Central memory CD8-positive, alpha-beta T cell (primary cell): ENCODE results near the gene NEMP1.

Experiments used
- ATAC-seq: fragments of 150-1000 bp; cut with Tn5 transposase; replicated peaks from 2 replicates; pipeline ENCODE4 v1.10.0; 2022; ENCODE audit warnings: mild to moderate bottlenecking, moderate FRiP score, moderate number of reproducible peaks; ENCODE audit not compliant: poor library complexity, severe bottlenecking; ENCODE audit errors: extremely low read depth
- DNase-seq, 2 donors: peaks; one replicate each; pipeline ENCODE4 v3.0.0; 2021; ENCODE audit warnings: low spot score in 2 of 2
- H3K27ac Mint-ChIP-seq: one replicate; pipeline ENCODE4 v1.8.0; 2022; ENCODE audit warnings: low read depth, mild to moderate bottlenecking, moderate library complexity, mixed read lengths
- H3K27me3 Mint-ChIP-seq: one replicate; pipeline ENCODE4 v1.8.0; 2022; ENCODE audit warnings: mixed read lengths
- H3K36me3 Mint-ChIP-seq: one replicate; pipeline ENCODE4 v1.8.0; 2022; ENCODE audit warnings: mild to moderate bottlenecking, moderate library complexity, mixed read lengths; ENCODE audit not compliant: insufficient read depth
- H3K4me1 Mint-ChIP-seq: one replicate; pipeline ENCODE4 v1.8.0; 2022; ENCODE audit warnings: mixed read lengths
- H3K4me3 Mint-ChIP-seq: one replicate; pipeline ENCODE4 v1.8.0; 2022; ENCODE audit warnings: mild to moderate bottlenecking, moderate library complexity, mixed read lengths
- H3K9me3 Mint-ChIP-seq: one replicate; pipeline ENCODE4 v1.8.0; 2022; ENCODE audit warnings: mixed read lengths

The NEMP1 gene

DNA sequence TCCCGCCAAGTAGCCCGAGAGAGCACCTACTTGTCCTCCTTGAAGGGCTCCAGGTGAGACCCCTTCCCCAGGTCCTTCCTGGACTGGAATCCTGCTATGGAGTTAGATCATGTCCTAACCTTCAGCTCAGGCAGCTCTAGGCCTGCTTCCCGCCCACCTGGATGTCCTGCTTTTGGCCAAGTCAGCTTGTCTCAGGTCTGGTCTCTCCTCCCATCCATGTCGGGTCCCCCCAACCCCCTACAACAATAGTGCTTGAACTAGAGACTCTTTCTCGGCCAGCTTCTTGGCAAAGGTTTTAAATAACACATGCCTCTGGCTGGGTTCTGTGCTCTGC is 13.9 kb upstream of the NEMP1 start:
- H3K27me3 Mint-ChIP-seq = no peaks in the 10 kb centered on the region
- no peak for ATAC-seq
- H3K4me3 Mint-ChIP-seq = no peak overlapping the region

DNA sequence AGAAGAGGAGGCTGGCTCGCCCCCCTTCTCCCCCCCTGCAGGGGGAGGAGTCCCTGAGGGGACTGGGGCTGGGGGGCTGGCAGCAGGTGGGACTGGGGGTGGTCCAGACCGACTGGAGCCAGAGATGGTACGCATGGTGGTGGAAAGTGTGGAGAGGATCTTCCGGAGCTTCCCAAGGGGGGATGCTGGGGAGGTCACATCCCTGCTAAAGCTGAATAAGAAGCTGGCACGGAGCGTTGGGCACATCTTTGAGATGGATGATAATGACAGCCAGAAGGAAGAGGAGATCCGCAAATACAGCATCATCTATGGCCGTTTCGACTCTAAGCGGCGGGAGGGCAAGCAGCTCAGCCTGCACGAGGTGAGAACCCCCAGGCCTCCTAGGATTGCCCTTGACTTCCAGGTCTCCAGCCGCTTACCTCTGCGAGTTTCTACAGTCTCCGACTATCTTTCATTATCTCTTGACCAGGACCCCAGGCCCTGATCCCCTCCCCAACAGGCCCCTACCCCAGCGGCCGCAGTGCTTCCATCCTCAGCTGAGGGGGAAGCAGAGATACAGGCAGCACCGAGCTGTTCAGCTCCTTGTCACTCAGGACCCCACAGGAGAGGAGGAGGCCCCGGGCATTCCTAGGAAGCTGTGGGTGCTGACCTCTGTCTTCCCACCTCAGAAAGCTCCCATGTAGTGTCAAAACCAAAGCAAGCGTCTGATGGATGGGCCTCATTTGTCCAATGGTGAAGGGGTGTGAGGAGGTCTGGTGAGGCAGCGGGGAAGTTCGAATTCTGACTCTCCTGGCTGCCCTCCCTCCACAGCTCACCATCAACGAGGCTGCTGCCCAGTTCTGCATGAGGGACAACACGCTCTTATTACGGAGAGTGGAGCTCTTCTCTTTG is 13.3 kb upstream of the NEMP1 start:
- Mint-ChIP-seq H3K27ac (peak overlapping the region; percentile 84), H3K27me3 (no peaks in the 10 kb centered on the region), H3K4me1 (peaks cover 64% of the 10 kb centered on the region), H3K9me3 (no peaks in the 10 kb centered on the region), H3K4me3 (no peak overlapping the region), H3K36me3 (peaks cover 17% of the 10 kb centered on the region)
- DNase-seq = no peak
- ATAC-seq = no peak

More for the DNA sequence above, 13.9 kb upstream of the NEMP1 start:
- H3K27ac Mint-ChIP-seq = peak overlapping the region; percentile 35
- H3K9me3 Mint-ChIP-seq = no peaks in the 10 kb centered on the region
- H3K4me1 Mint-ChIP-seq = peaks cover 65% of the 10 kb centered on the region
- no peak for DNase-seq
- peaks cover 17% of the 10 kb centered on the region for H3K36me3 Mint-ChIP-seq

DNA sequence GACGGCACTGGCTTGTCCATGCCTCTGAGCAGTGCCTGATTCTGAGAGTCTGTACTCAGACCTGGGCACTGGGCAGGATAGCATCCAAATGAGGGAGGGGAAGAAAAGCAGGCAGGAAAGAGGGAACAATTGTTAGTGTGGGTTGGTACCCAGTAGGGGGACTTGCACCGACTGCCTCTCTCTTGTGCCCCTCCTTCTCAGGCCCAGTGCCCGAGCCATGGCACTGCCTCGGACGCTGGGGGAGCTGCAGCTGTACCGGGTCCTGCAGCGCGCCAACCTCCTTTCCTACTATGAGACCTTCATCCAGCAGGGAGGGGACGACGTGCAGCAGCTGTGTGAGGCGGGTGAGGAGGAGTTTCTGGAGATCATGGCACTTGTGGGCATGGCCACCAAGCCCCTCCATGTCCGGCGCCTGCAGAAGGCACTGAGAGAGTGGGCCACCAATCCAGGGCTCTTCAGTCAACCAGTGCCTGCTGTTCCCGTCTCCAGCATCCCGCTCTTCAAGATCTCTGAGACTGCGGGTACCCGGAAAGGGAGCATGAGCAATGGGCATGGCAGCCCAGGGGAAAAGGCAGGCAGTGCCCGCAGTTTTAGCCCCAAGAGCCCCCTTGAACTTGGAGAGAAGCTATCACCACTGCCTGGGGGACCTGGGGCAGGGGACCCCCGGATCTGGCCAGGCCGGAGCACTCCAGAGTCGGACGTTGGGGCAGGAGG is 12.5 kb upstream of the NEMP1 start:
- peaks cover 68% of the 10 kb centered on the region for H3K4me1 Mint-ChIP-seq

DNA sequence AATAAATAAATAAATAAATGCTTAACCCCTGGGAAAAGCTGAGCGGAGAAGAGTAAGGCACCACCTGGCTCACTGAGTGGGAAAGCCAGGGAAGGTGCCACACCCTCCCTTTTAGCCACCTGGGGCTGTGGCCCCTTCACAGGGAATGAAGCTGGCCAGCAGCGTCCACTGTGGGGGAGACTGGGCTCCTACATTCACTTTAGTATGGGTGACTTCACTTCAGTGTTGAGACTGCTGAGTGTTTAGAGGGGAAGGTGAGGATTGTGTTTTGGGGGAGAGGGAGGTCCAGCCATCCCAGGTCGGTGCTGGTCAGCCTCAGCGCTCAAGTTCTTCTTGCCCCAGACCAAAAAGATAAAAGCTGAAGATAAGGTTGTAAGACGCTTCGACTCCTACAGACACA is 11.9 kb upstream of the NEMP1 start:
- H3K27ac Mint-ChIP-seq = peak overlapping the region; percentile 84
- H3K27me3 Mint-ChIP-seq = no peaks in the 10 kb centered on the region
- DNase-seq (no peak), ATAC-seq (no peak)
- H3K36me3 Mint-ChIP-seq = peaks cover 16% of the 10 kb centered on the region
- peak overlapping the region; percentile 91 for H3K4me3 Mint-ChIP-seq
- H3K4me1 Mint-ChIP-seq = peaks cover 74% of the 10 kb centered on the region
- no peaks in the 10 kb centered on the region for H3K9me3 Mint-ChIP-seq

More for the DNA sequence above, 12.5 kb upstream of the NEMP1 start:
- peaks cover 14% of the 10 kb centered on the region for H3K36me3 Mint-ChIP-seq
- H3K27me3 Mint-ChIP-seq = no peaks in the 10 kb centered on the region
- no peaks in the 10 kb centered on the region for H3K9me3 Mint-ChIP-seq
- ATAC-seq (no peak), DNase-seq (no peak)
- H3K27ac Mint-ChIP-seq = peak overlapping the region; percentile 84
- H3K4me3 Mint-ChIP-seq = peak overlapping the region; percentile 91

DNA sequence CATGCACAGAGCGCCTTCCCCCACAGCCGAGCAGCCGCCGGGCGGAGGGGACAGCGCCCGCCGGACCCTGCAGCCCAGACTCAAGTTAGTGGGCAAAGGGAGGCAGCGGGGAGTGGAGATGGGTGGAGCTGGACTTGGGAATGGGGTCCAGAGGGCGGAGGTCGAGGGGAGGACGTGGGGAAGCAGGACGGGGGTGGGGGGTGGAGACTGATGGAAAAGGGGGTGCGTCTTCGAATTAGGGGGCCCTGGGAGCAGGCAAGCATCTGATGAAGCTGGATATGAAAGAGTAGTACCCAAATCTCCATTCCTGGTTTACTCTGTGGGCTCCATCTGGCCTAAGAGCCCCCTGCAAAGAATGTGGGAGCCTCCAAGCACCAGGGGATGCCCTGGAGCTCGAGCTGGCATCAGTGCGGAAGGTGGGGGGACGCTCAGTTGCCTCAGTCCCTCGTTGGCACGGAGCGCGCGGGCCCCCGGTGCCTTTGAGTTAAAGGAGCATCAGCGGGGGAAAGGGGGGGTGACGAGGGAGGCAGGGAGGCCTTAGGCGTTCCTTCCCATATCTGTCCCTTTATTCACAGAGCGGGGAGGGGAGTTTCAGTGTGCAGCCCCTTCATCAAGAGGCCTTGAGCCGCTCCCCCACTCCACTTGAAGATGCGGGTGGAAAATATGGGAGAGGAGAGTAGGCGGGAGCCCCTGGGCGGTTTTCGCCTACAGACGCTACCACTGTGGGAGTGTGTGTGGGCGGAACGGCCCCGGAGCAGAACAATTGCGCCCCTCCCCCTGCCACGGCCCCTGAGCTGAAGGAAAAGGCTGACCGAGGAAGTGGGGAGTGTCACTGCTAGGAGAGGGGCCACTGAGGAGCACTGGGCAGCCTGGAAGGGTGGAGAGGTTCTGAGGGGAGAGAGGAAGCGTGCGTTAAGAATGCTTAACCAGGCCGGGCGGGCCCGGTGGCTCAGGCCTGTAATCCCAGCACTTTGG is 11.0 kb upstream of the NEMP1 start:
- no peak for DNase-seq
- Mint-ChIP-seq H3K27ac (peak overlapping the region; percentile 84), H3K4me3 (peak overlapping the region; percentile 91), H3K4me1 (peaks cover 73% of the 10 kb centered on the region), H3K27me3 (no peaks in the 10 kb centered on the region), H3K9me3 (no peaks in the 10 kb centered on the region), H3K36me3 (peaks cover 16% of the 10 kb centered on the region)
- no peak for ATAC-seq

DNA sequence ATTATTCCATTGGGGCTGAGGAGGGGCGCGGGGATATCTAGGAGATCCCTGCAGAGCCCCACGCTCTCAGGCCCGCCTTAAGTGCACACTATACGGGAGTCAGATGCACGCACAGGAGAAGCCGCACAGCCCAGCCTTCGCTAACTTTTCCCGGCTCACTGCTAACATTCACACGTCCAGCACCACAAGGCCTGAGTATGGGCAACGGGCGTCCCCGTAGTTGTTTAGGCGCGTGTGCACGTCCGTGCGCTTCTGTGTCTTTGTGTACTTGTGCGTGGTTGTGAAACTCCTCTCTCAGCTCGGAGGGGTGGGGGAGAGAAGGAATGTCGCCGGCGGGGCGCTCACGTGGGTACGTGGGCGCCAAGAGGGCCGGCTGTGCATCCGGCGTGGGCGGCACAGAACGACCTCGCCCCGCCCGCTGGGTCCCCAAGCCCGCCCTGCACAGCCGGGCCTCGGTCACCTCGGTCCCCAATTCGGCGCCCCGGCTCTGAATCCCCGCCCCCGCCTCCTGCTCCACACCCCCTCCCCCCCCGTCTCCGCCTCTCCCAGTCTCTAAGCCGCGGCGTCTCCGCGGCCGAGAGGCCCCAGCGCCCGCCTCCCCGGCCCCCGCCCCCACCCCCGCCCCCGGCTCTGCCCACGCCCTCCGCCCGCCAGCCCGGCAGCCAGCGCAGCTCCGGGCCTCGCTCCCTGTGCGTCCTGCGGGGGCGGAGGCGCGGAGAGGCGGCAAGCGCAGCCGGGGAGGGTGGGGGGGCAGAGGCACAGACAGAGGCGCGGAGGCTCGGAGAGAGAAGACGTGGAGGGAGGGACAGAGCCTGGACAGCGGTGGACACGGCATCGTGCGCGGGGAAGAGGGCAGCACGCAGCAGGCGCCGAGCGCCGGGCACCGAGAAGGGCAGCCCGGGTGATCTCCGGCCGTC is 10.0 kb upstream of the NEMP1 start, which contains the start of gene NAB2:
TSS of gene NAB2 (plus strand) at position 761 of the 917 bp plus-strand sequence. CDS start 158 bp downstream, outside the sequence.
- H3K36me3 Mint-ChIP-seq = peaks cover 16% of the 10 kb centered on the region
- ATAC-seq = peak; percentile 69
- peak; percentile 75 to 84 for DNase-seq
- peaks cover 67% of the 10 kb centered on the region for H3K4me1 Mint-ChIP-seq
- peak within 1 kb of the TSS; percentile 91 for H3K4me3 Mint-ChIP-seq
- no peaks in the 10 kb centered on the region for H3K27me3 Mint-ChIP-seq
- peak within 1 kb of the TSS; percentile 84 for H3K27ac Mint-ChIP-seq
- no peaks in the 10 kb centered on the region for H3K9me3 Mint-ChIP-seq

DNA sequence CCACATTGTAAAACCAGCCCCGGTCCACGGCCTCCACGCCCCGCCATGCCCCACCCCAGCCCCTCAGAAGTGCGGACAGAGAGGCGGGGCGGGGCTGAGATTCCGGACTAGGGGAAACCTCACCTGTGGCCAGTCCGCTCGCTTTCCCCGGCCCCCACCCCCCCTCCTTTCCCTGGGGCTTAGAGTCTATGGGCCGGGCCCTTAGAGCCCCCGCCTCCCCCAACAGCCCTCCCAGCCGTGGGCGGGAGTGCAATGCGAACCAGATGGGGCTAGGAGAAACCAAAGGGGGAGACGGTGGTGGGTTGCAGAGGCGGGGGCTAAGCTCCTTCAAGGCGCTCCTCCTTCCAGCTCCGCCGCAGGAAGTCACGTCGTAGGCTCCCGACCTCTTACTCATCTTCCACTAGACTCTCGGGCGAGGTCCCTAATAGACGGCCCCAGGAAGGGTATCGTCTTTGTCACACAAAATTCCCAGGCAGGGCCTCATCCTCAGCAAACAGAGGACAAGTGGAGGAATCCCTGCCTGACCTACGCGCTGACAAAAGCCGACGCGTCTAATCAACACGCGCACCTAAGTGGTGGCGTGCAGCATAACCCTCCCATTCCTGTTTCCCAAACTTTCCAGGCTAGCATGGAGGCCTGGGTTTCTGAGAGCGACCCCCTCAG is 9.2 kb upstream of the NEMP1 start:
- peak; percentile 30 for ATAC-seq
- Mint-ChIP-seq H3K4me3 (peak overlapping the region; percentile 91), H3K4me1 (peaks cover 60% of the 10 kb centered on the region)

DNA sequence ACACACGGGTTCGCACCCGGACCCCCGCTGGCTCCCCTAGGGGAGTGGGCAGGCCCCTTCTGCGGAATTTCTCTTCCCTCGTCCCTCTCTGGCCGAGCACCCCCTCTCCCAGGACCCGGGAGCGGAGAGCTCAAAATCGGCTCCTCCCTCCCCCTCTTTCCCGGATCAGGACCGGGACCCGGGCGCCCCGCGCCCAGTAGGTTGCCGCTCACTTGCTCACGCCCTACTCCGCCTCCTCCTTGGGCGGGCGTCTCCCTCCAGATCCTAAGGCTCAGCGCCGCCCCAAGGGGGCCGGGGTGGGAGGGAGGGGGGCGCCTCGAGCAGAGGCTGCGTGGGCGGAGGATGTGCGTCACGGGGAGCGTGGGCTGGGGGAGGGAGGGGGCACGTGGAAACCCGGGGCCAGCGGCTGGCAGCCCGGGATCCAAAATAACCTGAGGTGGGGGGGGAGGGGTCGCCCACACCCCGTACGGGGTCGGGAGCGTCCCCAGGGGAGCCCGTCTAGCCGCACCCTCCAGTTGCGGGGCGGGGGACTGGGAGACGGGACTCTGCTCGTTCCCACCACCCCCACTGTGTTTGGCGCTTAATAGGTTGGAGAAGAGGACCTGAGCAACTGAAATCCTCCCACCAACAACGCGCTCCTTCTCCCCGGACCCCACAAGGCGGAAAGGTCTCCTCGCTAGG is 8.6 kb upstream of the NEMP1 start:
- Mint-ChIP-seq H3K9me3 (no peaks in the 10 kb centered on the region), H3K27me3 (no peaks in the 10 kb centered on the region), H3K27ac (peak overlapping the region; percentile 90), H3K4me3 (peak overlapping the region; percentile 91), H3K36me3 (peaks cover 13% of the 10 kb centered on the region), H3K4me1 (peaks cover 53% of the 10 kb centered on the region)
- peak; percentile 64 to 68 for DNase-seq
- peak; percentile 57 for ATAC-seq

More for the DNA sequence above, 9.2 kb upstream of the NEMP1 start:
- DNase-seq = peak; percentile 40 to 47
- Mint-ChIP-seq H3K9me3 (no peaks in the 10 kb centered on the region), H3K27me3 (no peaks in the 10 kb centered on the region), H3K27ac (peak overlapping the region; percentile 83), H3K36me3 (peaks cover 16% of the 10 kb centered on the region)

DNA sequence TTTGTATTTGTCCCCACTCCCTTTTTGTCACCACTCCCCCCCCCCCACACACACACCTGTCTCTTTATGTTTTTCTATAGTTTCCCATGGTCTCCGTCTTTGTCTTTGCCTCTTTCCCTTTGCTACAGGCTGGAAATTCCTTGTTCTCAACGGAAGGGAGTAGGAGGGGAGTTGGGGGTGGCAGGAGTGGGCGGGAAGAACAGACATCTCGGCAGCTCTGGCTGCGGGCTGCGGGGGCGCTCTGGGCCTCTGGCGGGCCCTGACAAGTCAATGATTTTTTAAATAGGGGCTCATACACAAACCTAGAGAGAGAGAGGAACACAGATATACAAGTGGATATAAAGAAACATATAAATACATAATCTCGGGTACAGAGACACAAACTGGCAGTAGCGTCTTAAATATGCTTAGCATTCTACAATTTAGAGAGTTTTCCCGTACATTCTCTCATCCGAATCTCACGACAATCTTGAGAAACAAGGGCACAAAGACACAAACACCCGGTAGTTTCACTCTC is 8.0 kb upstream of the NEMP1 start:
- Mint-ChIP-seq H3K4me1 (peaks cover 51% of the 10 kb centered on the region), H3K9me3 (no peaks in the 10 kb centered on the region), H3K27ac (peak overlapping the region; percentile 90), H3K27me3 (no peaks in the 10 kb centered on the region), H3K36me3 (peaks cover 13% of the 10 kb centered on the region), H3K4me3 (peak overlapping the region; percentile 91)
- ATAC-seq (no peak), DNase-seq (no peak)

DNA sequence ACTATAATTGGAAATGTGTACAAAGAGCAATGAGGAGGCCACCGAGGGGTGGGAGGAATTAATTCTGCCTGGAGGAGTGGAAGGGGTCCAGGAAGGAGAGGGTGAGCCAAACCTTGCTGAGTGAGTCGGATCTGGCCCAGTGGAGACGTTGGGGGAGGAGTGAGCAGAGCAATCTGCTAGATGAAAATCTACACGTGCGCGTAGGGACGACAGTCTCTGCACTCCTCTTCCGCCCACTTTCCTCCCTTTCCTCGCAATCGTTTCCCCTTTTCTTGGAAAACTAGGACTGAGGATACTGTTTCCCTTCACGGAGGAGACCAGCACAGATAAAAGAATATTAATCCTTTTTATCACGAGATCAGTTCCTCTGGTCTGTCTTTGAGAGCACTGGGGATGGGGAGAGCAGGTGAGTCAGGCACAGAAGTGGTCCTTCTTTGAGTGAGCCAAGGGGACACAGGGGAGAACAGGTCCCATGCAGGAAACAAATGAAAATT is 7.5 kb upstream of the NEMP1 start:
- no peak for DNase-seq

More for the DNA sequence above, 7.5 kb upstream of the NEMP1 start:
- H3K4me3 Mint-ChIP-seq = peak overlapping the region; percentile 91
- peaks cover 15% of the 10 kb centered on the region for H3K36me3 Mint-ChIP-seq
- H3K4me1 Mint-ChIP-seq = peaks cover 48% of the 10 kb centered on the region
- H3K27ac Mint-ChIP-seq = peak overlapping the region; percentile 90
- no peaks in the 10 kb centered on the region for H3K27me3 Mint-ChIP-seq
- no peaks in the 10 kb centered on the region for H3K9me3 Mint-ChIP-seq
- ATAC-seq = no peak
